HG03442 (cell line): ENCODE results near the gene SLC66A2.
"Not testable (repeated sequence)": the region's sequence is repeated elsewhere in the genome, so short reads cannot be mapped to it uniquely, and the experiment has no call there.

Experiments
- ATAC-seq: cut with Tn5 transposase; IDR thresholded peaks from one replicate; pipeline ENCODE4 v1.9.1; 2021; ENCODE audit warnings: mild to moderate bottlenecking, moderate library complexity; ENCODE audit not compliant: unreplicated experiment

SLC66A2 gene

DNA sequence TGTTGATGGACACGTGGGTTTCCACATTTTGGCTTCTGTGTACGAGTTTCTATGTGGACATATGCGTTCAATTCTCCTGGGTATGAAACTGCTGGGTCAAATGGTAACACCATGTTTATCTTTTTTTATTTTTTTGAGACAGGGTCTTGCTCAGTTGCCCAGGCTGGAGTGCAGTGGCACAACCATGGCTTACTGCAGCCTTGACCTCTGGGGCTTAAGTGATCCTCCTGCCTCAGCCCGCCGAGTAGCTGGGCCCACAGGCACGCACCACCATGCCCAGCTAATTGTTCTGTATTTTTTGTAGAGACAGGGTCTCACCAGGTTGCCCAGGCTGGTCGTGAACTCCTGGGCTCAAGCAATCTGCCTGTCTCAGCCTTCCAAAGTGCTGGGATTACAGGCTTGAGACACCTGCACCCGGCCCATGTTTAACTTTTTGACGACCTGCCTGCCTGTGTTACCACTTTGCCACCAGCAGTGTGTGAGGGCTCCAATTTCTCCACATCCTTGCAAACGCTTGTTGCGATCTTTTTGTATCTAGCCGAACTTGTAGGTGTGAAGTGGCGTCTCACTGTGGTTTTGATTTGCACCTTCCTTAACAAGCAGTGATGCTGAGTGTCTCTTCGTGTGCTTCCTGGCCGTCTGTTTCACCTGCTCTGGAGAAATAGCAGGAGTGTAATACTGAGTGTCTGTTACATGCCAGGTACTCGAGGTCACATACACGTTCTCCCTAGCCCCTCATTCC lies 19.9 kb upstream of the SLC66A2 start:
- ATAC-seq: no peak

DNA sequence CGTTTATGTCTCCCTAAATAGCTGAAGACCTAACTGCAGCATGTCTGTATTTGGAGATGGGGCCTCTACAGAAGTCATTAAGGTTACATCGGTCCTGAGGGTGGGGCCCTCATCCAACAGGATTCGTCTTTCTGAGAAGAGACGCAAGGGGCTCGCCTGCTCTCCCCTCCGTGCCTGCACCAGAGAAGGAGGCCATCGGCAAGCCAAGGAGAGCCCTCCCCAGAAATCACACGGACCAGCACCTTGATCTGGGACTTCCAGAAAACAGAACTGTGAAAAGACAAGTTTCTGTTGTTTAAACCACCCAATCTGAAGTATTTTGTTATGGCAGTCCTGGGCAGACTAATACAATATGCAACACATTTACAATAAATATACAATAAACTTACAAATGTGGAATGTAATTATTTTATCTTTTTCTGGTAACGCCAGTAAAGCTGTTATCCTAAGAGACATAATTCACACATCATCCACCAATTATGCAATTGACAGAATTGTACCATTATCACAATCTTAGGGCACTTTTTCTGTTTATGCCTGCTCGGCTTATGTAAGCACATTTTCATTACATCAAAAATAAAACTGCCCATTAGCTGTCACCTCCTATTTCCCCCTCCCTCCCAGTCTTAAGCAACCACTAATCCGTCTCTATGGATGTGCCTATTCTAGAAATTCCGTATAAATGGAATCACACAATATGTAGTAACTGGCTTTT lies 19.1 kb upstream of the SLC66A2 start:
- ATAC-seq: no peak

DNA sequence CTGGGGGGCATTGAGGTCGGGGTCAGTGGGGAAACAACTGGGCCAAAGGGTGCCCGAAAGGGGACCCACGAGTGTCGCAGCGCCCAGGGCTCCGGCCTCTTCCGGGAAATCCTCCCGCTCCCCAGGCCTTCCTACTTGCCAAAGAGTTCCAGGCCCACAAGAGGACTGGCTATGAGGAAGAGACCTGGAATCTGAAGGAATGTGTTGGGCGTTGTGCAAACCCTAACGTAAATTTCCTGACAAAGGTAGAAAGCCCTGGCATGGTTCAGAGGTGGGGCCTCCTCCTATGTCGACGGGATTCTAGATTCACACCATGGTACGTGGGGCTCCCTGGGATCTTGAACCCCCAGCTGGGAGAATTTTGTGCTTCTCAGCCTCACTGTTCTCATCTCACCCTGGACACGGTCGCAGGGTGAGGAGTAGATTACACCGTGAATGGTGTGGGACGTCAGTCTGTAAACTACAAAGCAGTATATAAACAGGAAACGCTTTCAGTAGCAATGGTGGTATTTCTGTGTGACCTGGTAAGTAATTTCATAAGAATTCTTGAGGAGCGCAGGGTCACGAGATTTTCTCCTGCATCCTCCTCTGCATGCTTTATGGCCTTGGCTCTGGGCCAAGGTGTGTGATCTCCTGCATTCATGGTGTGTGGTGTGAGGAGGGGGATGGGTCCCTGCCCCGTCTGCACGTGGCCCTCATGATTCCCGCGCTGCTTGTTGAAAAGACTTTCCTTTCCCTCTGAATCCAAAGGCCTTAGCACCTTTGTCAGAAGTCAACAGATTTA lies 13.9 kb upstream of the SLC66A2 start:
- ATAC-seq: no peak

DNA sequence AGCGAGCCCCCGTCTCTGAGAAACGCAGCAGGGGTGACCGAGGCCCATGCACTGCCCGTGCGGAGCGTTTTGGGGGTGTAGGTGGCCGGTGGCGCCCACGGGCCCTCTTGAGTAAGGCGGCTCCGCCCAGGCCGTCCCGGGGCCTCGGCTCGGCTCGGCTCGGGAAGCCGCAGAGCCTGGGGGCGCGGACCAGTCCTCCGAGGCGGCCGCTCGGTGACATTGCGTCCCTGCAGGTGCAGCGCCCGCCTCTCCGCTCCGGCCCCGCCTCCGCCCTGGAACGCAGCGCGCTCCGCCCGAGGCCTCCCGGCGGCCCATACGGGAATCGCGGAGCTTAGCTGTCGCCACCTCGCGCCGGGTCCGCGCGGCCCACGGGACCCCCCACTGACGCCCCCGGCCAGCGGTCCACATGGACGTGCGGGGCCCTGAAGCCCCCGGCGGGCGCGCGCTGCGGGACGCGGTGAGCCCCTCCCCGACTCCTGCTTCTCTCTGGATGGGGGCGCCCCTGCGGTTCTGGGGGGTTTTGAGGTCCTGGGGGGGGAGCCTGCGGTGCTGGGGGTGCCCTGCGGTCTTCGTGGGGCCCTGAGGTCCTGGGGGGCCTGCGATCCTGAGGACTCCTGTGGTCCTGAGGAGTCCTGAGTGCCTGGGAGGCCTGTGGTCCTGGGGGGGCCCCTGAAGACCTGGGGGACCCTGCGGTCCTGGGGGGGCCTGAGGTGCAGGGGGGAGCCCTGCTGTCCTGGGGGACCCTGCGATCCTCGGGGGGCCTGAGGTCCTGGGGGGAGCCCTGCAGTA lies 13.1 kb upstream of the SLC66A2 start, which contains the start of gene HSBP1L1:
Gene HSBP1L1 (plus strand): TSS at position 314 of the 789 bp plus-strand sequence. CDS start 93 bp downstream, at position 407.
- ATAC-seq: peak; percentile 64

DNA sequence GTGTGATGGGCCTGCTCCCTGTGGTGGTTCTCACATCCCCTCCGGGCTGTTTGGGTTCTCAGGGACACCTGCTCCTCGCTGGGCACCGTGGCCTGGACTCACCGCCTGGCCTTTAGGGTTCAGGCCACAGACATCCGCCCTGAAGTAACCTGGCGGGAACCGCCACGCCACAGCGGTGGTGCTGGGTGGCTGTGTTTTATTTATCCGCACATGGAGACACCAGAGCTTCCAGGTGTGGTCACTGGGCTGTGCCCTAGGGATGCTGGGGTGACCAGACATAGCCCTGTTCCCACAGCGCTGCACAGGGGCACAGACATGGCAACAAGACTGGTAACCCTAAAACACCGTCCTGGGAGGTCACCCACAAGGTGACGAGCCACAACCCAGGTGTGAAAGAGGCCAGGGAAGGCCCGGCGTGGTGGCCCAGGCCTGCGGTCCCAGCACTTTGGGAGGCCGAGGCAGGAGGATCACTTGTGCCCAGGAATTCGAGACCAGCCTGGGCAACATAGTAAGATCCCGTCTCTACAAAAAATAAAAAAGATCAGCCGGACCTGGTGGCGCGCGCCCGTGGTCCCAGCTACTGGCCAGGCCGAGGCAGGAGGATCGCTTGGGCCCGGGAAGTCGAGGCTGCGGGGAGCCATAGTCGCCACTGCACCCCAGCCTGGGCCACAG lies 12.3 kb upstream of the SLC66A2 start:
- ATAC-seq: no peak

- peak; percentile 49 for ATAC-seq
These were observed 11.6 kb upstream of the SLC66A2 start for GRCh38 chr18:79962835-79963657.

GRCh38 chr18:79962311-79962710 lies 10.9 kb upstream of the SLC66A2 start:
- ATAC-seq: no peak

- ATAC-seq: no peak
These were observed 10.3 kb upstream of the SLC66A2 start for GRCh38 chr18:79961527-79962291.

DNA sequence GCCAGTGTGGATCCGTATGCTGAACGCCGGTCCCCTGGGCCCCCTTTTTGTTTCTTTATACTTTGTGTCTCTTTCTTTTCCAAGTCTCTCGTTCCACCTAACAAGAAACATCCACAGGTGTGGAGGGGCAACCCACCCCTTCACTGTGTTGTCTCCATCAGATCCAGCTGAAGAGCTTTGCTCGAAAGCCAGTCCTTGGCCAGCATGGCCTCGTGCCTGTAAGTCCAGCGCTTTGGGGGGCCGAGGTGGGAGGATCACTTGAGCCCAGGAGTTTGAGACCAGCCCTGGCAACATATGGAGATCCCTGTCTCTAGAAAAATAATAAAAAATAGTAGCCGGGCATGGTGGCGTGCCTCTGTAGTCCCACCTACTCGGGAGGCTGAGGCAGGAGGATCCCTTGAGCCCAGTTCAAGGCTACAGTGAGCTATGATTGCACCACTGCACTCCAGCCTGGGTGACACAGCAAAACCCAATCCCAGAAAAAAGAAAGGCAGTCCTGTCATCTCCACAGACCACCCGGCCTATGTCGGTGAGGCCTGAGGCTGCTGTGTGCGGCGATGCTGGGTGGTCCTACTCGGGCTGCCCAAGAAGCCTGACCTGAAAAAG lies 9.6 kb upstream of the SLC66A2 start:
- no peak for ATAC-seq

DNA sequence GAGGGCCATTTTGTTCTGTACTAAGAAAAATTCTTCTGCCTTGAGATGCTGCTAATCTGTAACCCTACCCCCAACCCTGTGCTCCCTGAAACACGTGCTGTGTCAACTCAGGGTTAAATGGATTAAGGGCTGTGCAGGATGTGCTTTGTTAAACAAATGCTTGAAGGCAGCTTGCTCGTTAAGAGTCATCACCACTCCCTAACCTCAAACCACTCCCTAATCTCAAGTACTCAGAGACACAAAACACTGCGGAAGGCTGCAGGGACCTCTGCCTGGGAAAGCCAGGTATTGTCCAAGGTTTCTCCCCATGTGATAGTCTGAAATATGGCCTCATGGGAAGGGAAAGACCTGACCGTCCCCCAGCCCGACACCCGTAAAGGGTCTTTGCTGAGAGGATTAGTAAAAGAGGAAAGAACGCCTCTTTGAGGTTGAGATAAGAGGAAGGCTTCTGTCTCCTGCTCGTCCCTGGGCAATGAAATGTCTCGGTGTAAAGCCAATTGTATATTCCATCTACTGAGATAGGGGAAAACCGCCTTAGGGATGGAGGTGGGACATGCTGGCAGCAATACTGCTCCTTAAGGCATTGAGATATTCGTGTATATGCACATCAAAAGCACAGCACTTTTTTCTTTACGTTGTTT lies 8.8 kb upstream of the SLC66A2 start:
- ATAC-seq: not testable (repeated sequence)

DNA sequence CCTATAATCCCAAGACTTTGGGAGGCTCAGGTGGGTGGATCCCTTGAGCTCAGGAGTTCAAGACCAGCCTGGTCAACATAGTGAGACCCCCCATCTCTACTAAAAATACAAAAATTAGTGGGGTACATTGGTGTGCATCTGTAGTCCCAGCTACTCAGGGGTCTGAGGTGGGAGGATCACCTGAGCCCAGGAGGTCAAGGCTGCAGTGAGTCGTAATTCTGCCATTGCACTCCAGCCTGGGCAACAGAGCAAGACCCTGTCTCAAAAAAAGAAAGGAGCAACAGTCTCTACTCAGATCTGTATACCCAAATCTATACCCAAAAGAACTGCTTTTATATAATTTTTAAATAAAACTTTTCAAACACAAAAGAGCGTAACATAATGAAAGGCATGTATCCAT lies 7.5 kb upstream of the SLC66A2 start:
- no peak for ATAC-seq

DNA sequence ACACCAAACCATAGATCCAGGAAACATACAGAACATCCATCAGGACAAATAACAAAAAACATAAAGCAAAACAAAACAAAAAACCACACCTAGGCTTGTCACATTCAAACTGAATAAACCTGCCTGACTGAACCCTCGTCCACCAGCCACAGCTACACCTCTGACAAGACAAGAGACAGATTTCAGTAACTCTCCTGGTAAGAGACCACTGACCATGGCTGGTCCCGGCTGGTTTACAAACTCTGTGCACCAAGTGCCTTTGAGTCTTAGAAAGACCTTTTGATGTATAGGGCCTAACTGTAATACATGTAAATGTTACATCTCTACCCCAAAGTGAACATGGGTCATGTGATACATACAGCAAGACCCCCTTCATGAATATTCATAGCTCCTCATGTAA lies 4.8 kb upstream of the SLC66A2 start:
- no peak for ATAC-seq

GRCh38 chr18:79955302-79956075 lies 4.0 kb upstream of the SLC66A2 start:
- ATAC-seq: peak; percentile 33

GRCh38 chr18:79954791-79955190 lies 3.3 kb upstream of the SLC66A2 start:
- ATAC-seq: no peak

- no peak for ATAC-seq
These were observed 2.7 kb upstream of the SLC66A2 start for GRCh38 chr18:79953971-79954651.

DNA sequence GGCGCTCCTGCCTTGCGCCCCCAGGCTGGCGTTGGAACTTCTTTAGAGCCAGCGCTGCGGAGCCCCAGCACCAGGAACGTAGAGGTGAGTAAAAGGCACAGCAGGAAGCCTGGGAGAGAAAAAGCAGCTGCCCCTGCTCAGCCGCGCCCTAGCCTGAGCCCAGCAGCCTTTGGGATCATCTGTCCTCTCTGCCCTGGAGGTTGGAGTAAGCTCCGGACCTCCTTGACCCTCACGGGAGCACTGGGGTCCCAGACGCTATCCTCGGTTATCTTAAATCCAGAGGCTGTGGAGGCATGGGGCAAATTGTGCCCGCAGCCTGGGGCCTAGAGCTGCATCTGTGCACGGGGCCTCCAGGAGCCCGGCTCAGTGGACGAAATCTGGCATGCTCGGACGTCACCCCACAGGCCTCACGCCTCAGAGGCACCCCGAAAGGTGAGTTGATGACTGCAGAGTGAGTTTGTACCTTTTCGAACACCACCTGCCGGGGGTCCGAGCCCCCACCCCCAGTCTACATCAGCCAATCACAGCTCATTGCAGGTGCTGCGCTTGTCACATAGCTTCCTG lies 1.6 kb upstream of the SLC66A2 start:
- ATAC-seq: no peak
